Umbilical cord (tissue), 2 donors: ENCODE data around the gene SPTBN4. TPM values are rescaled to one million over a fixed set of nuclear protein-coding genes. Genes with fewer than 3 reads are reported as not detected.
"Not testable (repeated sequence)": the region's sequence is repeated elsewhere in the genome, so short reads cannot be mapped to it uniquely, and the experiment has no call there.

Source experiments
- DNase-seq: peaks from one replicate; pipeline ENCODE4 v3.0.0-alpha.2; 2015; ENCODE audit warnings: low spot score
- total RNA-seq: library from RNA; depleted of rRNA; stranded (reverse); fragments of >200 nt; gene quantifications from one replicate; pipeline ENCODE4 v1.2.3, GENCODE V29; 2014; ENCODE audit warnings: low replicate concordance; ENCODE audit not compliant: insufficient read depth

Gene SPTBN4
- total RNA-seq, 1 donor from 2014 or later = 5.8 TPM

DNA sequence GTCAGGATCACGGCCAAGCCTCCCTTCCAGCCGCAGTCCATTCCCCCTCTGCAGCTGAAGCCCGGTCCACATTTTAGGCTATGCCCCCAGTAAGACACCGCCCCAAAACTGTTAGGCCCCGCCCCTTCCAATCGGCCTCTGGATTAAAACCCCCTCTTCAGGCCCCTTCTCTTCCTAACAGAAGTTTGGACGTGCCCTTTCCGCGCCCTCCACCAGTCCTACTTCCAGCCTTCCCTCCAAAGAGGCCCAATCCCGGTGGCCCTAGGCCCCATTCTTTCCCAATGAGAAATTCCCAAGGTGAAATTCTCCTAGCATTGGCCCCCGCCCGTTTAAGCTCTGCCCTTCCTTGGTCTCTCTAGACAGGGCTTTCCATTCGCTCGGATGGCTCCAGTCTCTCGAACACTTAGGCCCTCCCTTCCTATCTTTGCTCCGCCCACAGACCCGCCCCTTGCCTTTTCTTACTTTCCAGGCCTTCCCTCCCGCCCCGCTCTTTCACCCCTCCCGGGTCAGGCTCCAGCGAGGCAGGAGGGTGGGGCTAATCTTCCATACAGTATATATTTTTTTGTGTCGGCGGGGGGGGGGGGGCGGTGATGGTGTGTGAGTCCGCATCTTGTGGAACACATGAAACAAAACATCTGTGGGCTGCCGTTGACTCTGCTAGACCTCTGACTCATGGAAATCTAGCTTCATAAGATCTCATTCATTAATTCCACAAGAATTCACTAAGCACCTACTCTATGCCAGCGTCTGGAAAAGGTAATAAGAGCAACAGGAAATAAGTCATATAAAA, 148.0 kb downstream of the SPTBN4 start:
- DNase-seq = peak; percentile 98

DNA sequence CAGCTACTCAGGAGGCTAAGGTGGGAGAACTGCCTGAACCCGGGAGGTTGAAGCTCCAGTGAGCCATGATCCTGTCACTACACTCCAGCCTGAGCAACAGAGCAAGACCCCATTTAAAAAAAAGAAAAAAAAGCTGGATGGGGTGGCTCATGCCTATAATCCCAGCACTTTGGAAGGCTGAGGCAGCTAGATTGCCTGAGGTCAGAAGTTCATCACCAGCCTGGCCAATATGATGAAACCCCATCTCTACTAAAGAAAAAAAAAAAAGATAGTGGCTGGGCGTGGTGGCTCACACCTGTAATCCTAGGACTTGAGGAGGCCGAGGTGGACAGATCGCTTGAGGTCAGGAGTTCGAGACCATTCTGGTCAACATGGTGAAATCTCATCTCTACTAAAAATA, 149.4 kb downstream of the SPTBN4 start:
- no peak for DNase-seq

DNA sequence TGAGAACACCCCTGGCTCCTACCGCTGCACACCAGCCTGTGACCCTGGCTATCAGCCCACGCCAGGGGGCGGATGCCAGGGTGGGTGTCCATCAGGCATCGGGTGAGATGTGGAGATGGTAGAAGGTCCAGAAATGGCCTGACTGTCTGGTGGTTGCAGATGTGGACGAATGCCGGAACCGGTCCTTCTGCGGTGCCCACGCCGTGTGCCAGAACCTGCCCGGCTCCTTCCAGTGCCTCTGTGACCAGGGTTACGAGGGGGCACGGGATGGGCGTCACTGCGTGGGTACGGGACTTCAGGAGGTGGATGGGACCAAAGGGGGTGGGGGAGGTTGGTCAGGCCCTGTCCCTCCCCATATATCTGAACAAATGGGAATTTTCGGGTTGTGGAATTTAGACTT, 150.1 kb downstream of the SPTBN4 start:
- DNase-seq = no peak

DNA sequence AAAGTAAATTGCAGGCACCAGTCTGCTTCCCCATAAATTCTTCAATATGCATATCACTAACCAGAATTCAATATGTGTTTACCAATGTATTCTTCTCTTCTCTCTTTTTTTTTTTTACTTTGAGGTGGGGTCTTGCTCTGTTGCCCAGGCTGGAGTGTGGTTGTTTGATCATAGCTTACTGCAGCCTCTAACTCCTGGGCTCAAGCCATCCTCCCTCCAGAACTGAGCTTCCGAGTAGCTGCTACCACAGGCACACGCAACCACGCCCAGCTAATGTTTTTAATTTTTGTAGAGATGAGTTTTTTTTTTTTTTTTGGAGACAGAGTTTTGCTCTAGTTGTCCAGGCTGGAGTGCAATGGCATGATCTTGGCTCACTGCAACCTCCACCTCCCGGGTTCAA, 151.2 kb downstream of the SPTBN4 start:
- DNase-seq = no peak

- no peak for DNase-seq
These were observed 152.7 kb downstream of the SPTBN4 start for GRCh38 chr19:40619333-40620160.

DNA sequence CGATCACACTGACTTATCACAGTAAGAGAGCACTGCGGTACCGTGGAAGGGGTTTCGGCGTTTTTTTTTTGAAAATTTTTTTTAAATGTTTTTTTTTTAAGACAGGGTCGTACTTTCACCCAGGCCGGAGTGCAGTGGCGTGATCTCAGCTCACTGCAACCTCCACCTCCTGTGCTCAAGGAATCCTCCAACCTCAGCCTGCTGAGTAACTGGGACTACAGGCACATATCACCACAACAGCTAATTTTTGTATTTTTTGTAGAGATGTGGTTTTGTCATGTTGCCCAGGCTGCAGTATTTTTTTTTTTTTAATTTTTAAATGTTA, 153.3 kb downstream of the SPTBN4 start:
- DNase-seq = no peak

GRCh38 chr19:40621283-40621682, 154.5 kb downstream of the SPTBN4 start:
- no peak for DNase-seq

DNA sequence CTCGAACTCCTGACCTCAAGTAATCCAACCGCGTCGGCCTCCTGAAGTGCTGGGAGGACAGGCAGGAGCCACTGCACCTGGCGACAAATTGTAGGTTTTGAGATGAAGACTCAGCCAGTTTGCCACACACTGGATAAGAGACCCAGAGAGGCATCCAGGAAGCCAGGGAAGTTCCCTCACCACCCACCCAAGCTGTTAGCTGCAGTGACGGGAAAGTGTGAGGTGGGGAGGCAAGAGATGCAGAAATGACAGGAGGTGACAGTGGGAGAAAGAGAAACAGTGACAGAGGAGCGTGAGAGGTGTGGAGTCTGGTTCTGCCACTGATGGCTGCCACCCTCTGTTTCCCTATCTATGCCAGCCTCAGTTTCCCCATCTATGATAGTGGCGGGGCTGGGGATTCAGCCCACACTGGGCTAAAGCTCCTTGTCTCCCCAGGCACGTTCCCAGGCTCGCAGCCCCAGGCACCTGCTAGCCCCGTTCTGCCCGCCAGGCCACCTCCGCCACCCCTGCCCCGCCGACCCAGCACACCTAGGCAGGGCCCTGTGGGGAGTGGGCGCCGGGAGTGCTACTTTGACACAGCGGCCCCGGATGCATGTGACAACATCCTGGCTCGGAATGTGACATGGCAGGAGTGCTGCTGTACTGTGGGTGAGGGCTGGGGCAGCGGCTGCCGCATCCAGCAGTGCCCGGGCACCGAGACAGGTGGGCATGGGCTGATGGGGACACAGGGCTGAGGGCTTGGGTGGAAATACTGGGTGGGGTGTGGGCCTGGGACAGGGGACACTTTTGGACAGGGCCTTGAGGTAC, 155.4 kb downstream of the SPTBN4 start:
- DNase-seq = no peak

- DNase-seq = no peak
These were observed 155.9 kb downstream of the SPTBN4 start for GRCh38 chr19:40622773-40623075.

DNA sequence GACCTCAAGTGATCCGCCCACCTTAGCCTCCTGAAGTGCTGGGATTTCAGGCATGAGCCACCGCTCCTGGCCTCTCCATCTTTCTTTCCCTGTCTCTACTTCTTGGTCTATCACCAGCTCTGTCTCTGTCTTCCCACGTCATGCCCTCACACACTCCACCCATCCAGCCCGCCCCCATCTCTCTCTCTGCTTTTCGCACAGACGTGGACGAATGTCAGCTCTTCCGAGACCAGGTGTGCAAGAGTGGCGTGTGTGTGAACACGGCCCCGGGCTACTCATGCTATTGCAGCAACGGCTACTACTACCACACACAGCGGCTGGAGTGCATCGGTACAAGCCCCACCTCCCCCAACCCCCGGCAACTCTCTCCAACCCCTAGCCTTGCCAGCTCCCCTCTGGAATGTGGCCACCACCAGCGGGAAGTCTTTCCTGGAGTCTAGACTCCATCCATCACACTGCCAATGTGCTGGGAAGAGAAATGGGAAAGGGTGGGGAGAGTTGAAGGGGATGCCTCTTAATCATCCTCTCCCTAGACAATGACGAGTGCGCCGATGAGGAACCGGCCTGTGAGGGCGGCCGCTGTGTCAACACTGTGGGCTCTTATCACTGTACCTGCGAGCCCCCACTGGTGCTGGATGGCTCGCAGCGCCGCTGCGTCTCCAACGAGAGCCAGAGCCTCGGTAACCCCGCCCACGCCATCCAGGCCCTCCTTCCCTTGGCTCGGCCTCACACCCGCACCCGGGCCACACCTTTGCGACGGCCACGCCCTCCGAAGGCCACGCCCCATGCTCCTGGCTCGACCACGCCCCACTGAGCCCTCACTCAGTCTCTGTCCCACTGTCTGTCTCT, 156.8 kb downstream of the SPTBN4 start:
- DNase-seq = no peak

DNA sequence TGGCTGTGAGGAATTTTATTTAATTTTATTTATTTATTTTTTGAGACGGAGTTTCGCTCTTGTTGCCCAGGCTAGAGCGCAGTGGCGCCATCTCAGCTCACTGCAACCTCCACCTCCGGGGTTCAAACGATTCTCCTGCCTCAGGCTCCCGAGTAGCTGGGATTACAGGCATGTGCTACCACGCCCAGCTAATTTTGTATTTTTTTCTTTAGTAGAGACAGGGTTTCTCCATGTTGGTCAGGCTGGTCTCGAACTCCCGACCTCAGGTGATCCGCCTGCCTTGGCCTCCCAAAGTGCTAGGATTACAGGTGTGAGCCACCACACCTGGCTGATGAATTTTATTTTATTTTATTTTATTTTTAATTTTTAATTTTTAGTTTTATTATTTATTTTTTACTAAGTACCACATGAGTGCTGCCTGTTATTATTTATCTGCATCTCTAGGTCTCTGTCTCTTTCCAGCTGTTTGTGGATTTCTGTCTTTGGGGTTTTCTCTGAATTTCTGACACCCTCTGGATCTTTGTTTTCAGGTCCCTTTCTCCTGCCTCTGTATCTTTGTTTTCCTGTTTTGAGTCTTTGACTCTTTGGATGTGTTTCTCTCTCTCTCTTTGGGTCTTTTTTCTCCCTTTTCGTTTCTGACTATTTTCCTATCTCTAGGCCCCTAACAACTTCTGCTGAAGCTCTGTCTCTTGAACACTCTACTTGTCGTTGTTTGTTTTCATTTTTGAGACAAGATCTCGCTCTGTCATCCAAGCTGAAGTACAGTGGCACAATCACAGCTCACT, 157.8 kb downstream of the SPTBN4 start:
- DNase-seq = not testable (repeated sequence)

DNA sequence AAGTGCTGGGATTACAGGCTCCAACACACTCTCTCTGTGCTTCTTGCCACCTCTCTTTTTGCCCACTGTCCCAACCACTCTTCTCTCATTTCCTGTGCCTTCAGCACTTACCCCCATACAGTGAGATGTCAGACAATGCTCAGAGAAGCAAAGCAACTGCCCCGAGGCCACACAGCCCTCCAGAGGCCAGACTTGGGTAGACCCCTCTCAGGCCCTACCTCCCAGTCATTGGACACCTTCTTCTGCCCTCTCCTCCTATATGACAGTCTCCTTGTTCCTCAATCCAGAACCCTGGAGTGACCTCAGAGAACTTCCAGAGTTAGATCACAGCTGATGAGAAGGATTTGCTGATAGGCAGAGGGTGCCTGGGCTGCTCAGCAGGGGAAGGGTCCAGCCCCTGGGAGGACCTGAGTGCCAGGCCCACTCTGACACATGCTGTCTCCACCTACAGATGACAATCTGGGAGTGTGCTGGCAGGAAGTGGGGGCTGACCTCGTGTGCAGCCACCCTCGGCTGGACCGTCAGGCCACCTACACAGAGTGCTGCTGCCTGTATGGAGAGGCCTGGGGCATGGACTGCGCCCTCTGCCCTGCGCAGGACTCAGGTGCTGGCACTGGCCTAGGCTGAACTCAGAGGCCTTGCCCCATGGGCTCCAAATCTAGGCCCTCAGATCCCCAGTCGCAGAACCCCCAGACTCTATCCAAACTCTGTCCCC, 158.8 kb downstream of the SPTBN4 start:
- no peak for DNase-seq

Other genes with a start within 250 kb of the SPTBN4 start
- not detected for gene TTC9B, start 248.6 kb upstream of the SPTBN4 start, total RNA-seq
- not detected for gene CCNP, start 240.3 kb upstream of the SPTBN4 start, total RNA-seq
- gene AKT2, start 181.7 kb upstream of the SPTBN4 start, total RNA-seq = 81.6 TPM
- gene C19orf47, start 118.6 kb upstream of the SPTBN4 start, total RNA-seq = 3.4 TPM
- 280 TPM for gene PLD3, start 118.3 kb upstream of the SPTBN4 start, total RNA-seq
- 0.72 TPM for gene HIPK4, start 76.8 kb upstream of the SPTBN4 start, total RNA-seq
- gene PRX, start 53.6 kb upstream of the SPTBN4 start, total RNA-seq = 2.6 TPM
- gene SERTAD1, start 41.0 kb upstream of the SPTBN4 start, total RNA-seq = 17.1 TPM
- 37.1 TPM for gene SERTAD3, start 22.7 kb upstream of the SPTBN4 start, total RNA-seq
- gene BLVRB, start 1.3 kb upstream of the SPTBN4 start, total RNA-seq = 92.9 TPM
- 6.3 TPM for gene SHKBP1, start 109.9 kb downstream of the SPTBN4 start, total RNA-seq
- 92.7 TPM for gene LTBP4, start 134.4 kb downstream of the SPTBN4 start, total RNA-seq
- 27.2 TPM for gene NUMBL, start 223.7 kb downstream of the SPTBN4 start, total RNA-seq
- gene COQ8B, start 249.9 kb downstream of the SPTBN4 start, total RNA-seq = 15.9 TPM